Activated T-helper 2 cell treated with anti-CD3 and anti-CD28 coated beads, Interferon-gamma antibody, Interleukin-2, Interleukin-4, amounts not matched to agents 10 μg/mL and 5 μg/mL and 100 μg/mL, durations not matched to agents 14 hours and 24 hours and 36 hours (primary cell): Measurements from ENCODE around the gene PCDH9. TPM values are rescaled to one million over a fixed set of nuclear protein-coding genes. Genes with fewer than 3 reads are reported as not detected.

Source experiments
- DNase-seq: peaks from one replicate; pipeline ENCODE4 v3.0.0; 2021; ENCODE audit warnings: low spot score
- H3K27ac Mint-ChIP-seq: one replicate; pipeline ENCODE4 v1.8.0; 2021; ENCODE audit warnings: mixed read lengths
- H3K27me3 Mint-ChIP-seq: one replicate; pipeline ENCODE4 v1.8.0; 2021; ENCODE audit warnings: low read depth, mixed read lengths
- H3K36me3 Mint-ChIP-seq: one replicate; pipeline ENCODE4 v1.8.0; 2021; ENCODE audit warnings: low read depth, mixed read lengths
- H3K4me1 Mint-ChIP-seq: one replicate; pipeline ENCODE4 v1.8.0; 2021; ENCODE audit warnings: low read depth, mixed read lengths
- H3K4me3 Mint-ChIP-seq: one replicate; pipeline ENCODE4 v1.8.0; 2021; ENCODE audit warnings: low read depth, mild to moderate bottlenecking, moderate library complexity, mixed read lengths
- H3K9me3 Mint-ChIP-seq: one replicate; pipeline ENCODE4 v1.8.0; 2021; ENCODE audit warnings: mixed read lengths
- intact Hi-C: fragments of 100-400 bp; cut with micrococcal nuclease; formaldehyde crosslinking; loops from one replicate; pipeline ENCODE4 v1.15.1; 2023
- total RNA-seq: library from RNA; stranded (reverse); gene quantifications from 2 replicates; pipeline ENCODE4 v1.2.3, GENCODE V29; 2022

Gene PCDH9
- total RNA-seq, 1 donor from 2014 or later, result 0.18 TPM

DNA sequence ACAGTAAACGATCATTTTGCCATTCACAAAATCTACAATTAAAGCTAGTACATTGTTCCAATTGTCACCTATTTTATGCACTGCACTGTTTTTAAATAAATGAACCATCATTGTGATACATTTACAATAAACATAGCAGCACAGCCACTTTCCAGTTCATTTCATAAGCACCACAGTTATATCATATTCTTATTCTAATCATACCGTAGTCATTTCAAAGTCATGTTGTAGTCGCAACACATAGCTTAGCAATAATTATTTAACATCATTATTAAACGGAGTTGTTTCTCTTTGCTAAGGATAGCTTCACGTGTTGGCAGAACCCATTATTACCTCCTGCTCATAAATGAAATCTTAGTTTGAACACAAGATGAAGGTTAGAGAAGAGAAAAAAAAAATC is 2.2 kb upstream of the PCDH9 start:
- Mint-ChIP-seq H3K36me3 (no peaks in the 10 kb centered on the region), H3K4me3 (no peak overlapping the region), H3K9me3 (no peaks in the 10 kb centered on the region), H3K27ac (no peak overlapping the region), H3K4me1 (peaks cover 6% of the 10 kb centered on the region), H3K27me3 (peaks cover 19% of the 10 kb centered on the region)
- intact Hi-C loops, result no loop called here
- DNase-seq, result no peak

- H3K4me3 Mint-ChIP-seq, result no peak overlapping the region
- intact Hi-C loops, result no loop called here
- peaks cover 20% of the 10 kb centered on the region for H3K27me3 Mint-ChIP-seq
- no peaks in the 10 kb centered on the region for H3K9me3 Mint-ChIP-seq
- H3K4me1 Mint-ChIP-seq, result peaks cover 6% of the 10 kb centered on the region
- no peaks in the 10 kb centered on the region for H3K36me3 Mint-ChIP-seq
- DNase-seq, result no peak
- no peak overlapping the region for H3K27ac Mint-ChIP-seq
These were observed 1.3 kb upstream of the PCDH9 start for GRCh38 chr13:67231289-67232000.

DNA sequence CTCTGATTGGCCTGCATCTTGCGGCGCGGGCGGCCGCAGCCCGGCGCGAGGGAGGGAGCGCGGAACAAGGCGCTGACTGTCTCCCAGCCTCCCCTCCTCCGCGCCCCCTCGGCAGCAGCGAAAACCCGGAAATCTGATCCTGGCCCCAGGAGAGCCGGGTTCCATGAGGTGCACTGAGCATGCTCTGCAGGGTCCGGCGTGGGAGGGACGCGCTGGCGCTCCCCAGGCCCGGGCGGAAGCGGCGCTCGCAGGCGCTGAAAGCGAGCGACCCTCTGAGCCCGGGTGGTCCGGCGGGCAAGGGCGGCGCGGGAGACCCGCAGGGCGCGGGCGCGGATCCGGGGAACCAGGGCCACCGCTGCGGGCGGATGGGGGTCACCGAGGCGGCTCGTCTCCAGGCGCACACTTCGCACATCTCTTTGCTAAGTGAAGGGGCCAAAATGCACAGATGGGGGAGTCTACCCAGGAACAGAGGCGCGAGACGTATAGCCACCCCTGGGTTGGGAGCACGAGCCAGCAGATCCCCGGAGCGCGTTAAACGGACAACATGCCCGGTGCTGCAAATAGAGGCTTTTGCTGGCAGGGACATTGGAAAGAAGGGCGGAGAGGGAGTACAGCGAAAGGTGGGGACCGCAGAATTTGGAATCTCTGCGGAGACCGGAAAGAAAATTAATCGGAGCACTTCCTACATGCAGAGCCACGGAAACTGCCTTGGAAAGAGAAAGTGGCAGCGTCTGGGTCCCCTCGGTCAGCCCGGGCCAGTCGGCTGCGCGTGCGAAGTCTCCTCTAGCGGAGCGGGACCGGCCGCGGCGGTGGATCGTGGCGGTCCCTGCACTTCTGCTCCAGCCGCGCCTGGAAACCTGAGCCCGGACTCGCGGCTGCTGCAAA is 510 bp upstream of the PCDH9 start:
- intact Hi-C loops, result no loop called here
- DNase-seq, result peak; percentile 82
- Mint-ChIP-seq H3K4me3 (no peak overlapping the region), H3K4me1 (peaks cover 6% of the 10 kb centered on the region), H3K36me3 (no peaks in the 10 kb centered on the region), H3K27ac (no peak overlapping the region), H3K27me3 (peaks cover 20% of the 10 kb centered on the region), H3K9me3 (no peaks in the 10 kb centered on the region)

DNA sequence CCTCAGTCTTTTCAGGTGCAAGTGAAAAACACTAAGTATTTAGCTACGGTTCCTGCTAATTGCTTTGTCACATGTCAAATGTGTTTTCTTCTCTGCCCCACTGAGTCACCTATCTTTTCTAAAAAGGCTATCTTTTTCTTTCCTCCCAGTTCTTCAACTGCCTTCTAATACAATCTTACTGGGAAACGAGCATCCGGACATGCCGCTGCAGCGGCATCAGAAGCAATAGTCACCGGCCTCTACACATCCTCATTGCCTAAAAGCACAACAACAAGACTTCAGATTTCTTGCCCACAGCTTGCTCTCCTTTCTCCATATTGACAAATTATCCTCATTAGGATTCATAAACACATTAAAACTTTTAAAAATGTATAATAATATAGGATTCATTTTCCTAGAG is 1.2 kb downstream of the PCDH9 start:
- Mint-ChIP-seq H3K4me1 (peaks cover 6% of the 10 kb centered on the region), H3K27ac (no peak overlapping the region), H3K36me3 (no peaks in the 10 kb centered on the region), H3K9me3 (no peaks in the 10 kb centered on the region), H3K27me3 (peaks cover 18% of the 10 kb centered on the region), H3K4me3 (no peak overlapping the region)
- intact Hi-C loops, result no loop called here
- no peak for DNase-seq

DNA sequence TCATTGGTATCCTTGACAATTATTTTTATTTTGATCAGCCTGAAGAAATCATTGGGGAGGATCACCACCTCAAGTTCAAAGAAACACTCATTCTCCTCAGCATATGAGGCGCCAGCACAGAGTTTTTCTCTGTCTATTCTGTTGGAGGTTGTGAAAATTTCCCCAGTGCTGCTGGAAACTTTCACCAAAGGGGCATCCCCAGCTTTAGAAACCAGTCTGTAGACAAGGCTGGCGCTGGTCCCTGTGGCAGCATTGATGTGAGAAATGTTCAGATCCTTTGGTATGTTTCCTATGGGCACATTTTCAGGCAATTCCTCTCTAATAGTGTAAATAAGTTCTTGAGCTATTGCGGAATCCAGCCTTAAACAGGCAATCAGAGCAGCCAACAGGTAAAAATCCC is 2.1 kb downstream of the PCDH9 start:
- Mint-ChIP-seq H3K4me1 (peaks cover 7% of the 10 kb centered on the region), H3K9me3 (no peaks in the 10 kb centered on the region), H3K27ac (no peak overlapping the region), H3K27me3 (peaks cover 17% of the 10 kb centered on the region), H3K4me3 (no peak overlapping the region), H3K36me3 (no peaks in the 10 kb centered on the region)
- DNase-seq, result no peak
- intact Hi-C loops, result no loop called here

GRCh38 chr13:67227131-67227983 is 2.8 kb downstream of the PCDH9 start:
- intact Hi-C loops, result no loop called here
- Mint-ChIP-seq H3K36me3 (no peaks in the 10 kb centered on the region), H3K4me3 (no peak overlapping the region), H3K9me3 (no peaks in the 10 kb centered on the region), H3K27me3 (peaks cover 15% of the 10 kb centered on the region), H3K4me1 (peaks cover 10% of the 10 kb centered on the region), H3K27ac (no peak overlapping the region)
- no peak for DNase-seq

- DNase-seq, result no peak
- Mint-ChIP-seq H3K9me3 (no peaks in the 10 kb centered on the region), H3K27ac (no peak overlapping the region), H3K4me1 (peaks cover 9% of the 10 kb centered on the region), H3K4me3 (no peak overlapping the region), H3K27me3 (peaks cover 15% of the 10 kb centered on the region), H3K36me3 (no peaks in the 10 kb centered on the region)
- intact Hi-C loops, result no loop called here
These were observed 3.4 kb downstream of the PCDH9 start for GRCh38 chr13:67226696-67227095.

- no peak overlapping the region for H3K4me3 Mint-ChIP-seq
- no peak overlapping the region for H3K27ac Mint-ChIP-seq
- H3K36me3 Mint-ChIP-seq, result no peaks in the 10 kb centered on the region
- DNase-seq, result no peak
- intact Hi-C loops, result no loop called here
- no peaks in the 10 kb centered on the region for H3K9me3 Mint-ChIP-seq
- peaks cover 4% of the 10 kb centered on the region for H3K4me1 Mint-ChIP-seq
- peaks cover 7% of the 10 kb centered on the region for H3K27me3 Mint-ChIP-seq
These were observed 4.6 kb downstream of the PCDH9 start for GRCh38 chr13:67225252-67226159.

- Mint-ChIP-seq H3K4me3 (no peak overlapping the region), H3K36me3 (no peaks in the 10 kb centered on the region), H3K4me1 (peaks cover 4% of the 10 kb centered on the region), H3K9me3 (no peaks in the 10 kb centered on the region), H3K27me3 (peaks cover 7% of the 10 kb centered on the region), H3K27ac (no peak overlapping the region)
- intact Hi-C loops, result no loop called here
- DNase-seq, result peak; percentile 22
These were observed 5.8 kb downstream of the PCDH9 start for GRCh38 chr13:67224148-67224846.

DNA sequence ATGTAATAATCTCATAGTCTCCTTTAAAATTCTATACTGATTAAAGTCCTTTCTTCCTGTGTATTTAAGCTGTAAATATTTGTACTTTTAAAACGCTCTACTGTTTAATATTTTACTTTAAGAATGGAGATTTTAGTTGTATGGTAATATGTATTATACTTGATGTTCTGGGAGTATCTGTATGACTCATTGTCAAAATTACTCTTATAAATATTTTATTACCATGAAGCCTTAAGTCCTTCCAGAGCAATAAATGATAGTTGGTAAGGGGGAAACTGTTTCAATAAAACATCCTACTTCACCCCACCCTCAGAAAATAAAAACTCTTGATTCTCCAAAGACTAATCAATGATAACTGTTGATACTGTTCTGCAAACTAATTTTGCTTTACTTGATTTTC is 6.4 kb downstream of the PCDH9 start:
- intact Hi-C loops, result no loop called here
- DNase-seq, result no peak
- Mint-ChIP-seq H3K4me1 (peaks cover 4% of the 10 kb centered on the region), H3K36me3 (no peaks in the 10 kb centered on the region), H3K9me3 (no peaks in the 10 kb centered on the region), H3K27ac (no peak overlapping the region), H3K4me3 (no peak overlapping the region), H3K27me3 (peaks cover 7% of the 10 kb centered on the region)

DNA sequence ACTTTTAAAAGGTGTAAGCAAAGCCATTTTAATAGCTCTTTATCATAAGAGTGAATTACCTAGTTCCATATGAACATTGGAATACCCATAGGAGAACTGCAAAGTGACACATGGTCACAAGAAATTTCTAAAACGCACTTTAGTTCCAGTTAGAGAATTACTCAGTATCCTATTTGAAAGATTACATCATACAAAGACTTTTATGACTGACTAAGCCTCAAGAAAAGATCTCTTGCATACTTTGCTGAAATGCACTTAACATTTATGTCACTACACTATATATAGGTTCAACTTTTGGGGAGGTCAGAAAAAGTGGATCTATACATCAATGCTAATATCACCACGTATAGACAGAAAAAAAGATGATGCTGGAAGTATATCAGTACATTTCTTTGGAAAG is 7.1 kb downstream of the PCDH9 start:
- H3K4me1 Mint-ChIP-seq, result peaks cover 4% of the 10 kb centered on the region
- H3K9me3 Mint-ChIP-seq, result no peaks in the 10 kb centered on the region
- no peak overlapping the region for H3K4me3 Mint-ChIP-seq
- DNase-seq, result no peak
- no peak overlapping the region for H3K27ac Mint-ChIP-seq
- H3K27me3 Mint-ChIP-seq, result peaks cover 7% of the 10 kb centered on the region
- no peaks in the 10 kb centered on the region for H3K36me3 Mint-ChIP-seq
- intact Hi-C loops, result no loop called here
